ENCODE results near the gene BAD. TPM values are rescaled to one million over a fixed set of nuclear protein-coding genes. Genes with fewer than 3 reads are reported as not detected.

The BAD gene
- total and polyA plus RNA-seq, 4 donors: 16.0 to 39.5 (median 30.2) TPM

DNA sequence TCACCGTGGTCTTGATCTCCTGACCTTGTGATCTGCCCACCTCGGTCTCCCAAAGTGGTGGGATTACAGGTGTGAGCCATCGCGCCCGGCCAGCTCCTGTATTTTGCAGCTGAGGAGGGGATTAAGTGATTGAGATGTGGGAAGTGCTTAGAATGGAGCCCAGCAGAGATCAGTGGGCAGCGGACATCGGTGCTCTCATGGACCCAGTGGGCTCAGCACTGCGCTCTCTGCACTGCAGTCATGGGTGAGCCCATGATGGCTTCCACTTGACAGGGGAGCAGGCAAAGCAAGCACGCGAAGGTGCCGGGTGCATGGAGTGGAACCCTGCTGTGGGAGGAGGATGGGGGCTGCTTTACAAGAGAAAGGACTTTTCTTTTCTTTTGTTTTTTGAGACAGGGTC is 46.4 kb upstream of the BAD start (continued):
- TF ChIP-seq, protein P1, sequence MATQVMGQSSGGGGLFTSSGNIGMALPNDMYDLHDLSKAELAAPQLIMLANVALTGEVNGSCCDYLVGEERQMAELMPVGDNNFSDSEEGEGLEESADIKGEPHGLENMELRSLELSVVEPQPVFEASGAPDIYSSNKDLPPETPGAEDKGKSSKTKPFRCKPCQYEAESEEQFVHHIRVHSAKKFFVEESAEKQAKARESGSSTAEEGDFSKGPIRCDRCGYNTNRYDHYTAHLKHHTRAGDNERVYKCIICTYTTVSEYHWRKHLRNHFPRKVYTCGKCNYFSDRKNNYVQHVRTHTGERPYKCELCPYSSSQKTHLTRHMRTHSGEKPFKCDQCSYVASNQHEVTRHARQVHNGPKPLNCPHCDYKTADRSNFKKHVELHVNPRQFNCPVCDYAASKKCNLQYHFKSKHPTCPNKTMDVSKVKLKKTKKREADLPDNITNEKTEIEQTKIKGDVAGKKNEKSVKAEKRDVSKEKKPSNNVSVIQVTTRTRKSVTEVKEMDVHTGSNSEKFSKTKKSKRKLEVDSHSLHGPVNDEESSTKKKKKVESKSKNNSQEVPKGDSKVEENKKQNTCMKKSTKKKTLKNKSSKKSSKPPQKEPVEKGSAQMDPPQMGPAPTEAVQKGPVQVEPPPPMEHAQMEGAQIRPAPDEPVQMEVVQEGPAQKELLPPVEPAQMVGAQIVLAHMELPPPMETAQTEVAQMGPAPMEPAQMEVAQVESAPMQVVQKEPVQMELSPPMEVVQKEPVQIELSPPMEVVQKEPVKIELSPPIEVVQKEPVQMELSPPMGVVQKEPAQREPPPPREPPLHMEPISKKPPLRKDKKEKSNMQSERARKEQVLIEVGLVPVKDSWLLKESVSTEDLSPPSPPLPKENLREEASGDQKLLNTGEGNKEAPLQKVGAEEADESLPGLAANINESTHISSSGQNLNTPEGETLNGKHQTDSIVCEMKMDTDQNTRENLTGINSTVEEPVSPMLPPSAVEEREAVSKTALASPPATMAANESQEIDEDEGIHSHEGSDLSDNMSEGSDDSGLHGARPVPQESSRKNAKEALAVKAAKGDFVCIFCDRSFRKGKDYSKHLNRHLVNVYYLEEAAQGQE (IDR thresholded peaks at IDR 0.05): no peak
- TF ChIP-seq FOXA2 (IDR thresholded peaks at IDR 0.05): no peak
- TF ChIP-seq HNF4A (conservative IDR thresholded peaks at IDR 0.05): no peak
- TF ChIP-seq TAF1 (conservative IDR thresholded peaks at IDR 0.05): no peak
- TF ChIP-seq, protein P2, sequence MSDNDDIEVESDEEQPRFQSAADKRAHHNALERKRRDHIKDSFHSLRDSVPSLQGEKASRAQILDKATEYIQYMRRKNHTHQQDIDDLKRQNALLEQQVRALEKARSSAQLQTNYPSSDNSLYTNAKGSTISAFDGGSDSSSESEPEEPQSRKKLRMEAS (IDR thresholded peaks at IDR 0.05): no peak

DNA sequence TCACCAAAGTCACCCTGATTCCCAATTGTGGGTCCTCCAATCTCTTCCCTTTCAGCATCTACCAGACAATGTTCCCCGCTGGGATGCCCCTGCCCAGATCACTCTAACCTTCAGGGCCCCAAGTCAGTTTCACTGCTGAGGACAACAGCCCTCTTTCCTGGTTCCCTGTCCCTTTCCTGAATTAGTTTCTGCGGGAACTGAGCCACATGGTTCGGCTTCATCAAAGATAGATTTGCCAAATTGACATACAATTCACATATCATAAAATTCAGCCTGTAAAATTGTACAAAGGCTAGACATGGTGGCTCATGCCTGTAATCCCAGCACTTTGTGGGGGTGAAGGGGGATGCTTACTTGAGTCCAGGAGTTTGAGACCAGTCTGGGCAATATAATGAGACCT is 43.5 kb upstream of the BAD start:
- H3K9ac ChIP-seq (ENCODE audit: low read depth in 1 of 2, low read length in 2 of 2): no peak overlapping the region
- H3K36me3 ChIP-seq (ENCODE audit: control insufficient read depth in 4 of 4, insufficient read depth in 3 of 4, low read depth in 1 of 4, low read length in 3 of 4): no peaks in the 10 kb centered on the region
- no peaks in the 10 kb centered on the region for H3K9me3 ChIP-seq (ENCODE audit: control insufficient read depth in 4 of 4, low read length in 3 of 4)
- TF ChIP-seq JUND (IDR thresholded peaks at IDR 0.05): no peak
- no peak for TF ChIP-seq RAD21 (IDR thresholded peaks at IDR 0.05)
- TF ChIP-seq, protein P3, sequence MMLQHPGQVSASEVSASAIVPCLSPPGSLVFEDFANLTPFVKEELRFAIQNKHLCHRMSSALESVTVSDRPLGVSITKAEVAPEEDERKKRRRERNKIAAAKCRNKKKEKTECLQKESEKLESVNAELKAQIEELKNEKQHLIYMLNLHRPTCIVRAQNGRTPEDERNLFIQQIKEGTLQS (IDR thresholded peaks at IDR 0.05): no peak
- no peak for TF ChIP-seq FOXA2 (IDR thresholded peaks at IDR 0.05)
- no peak for TF ChIP-seq EGR1 (IDR thresholded peaks at IDR 0.05; ENCODE audit: low read depth in 2 of 2)
- TF ChIP-seq, protein P4, sequence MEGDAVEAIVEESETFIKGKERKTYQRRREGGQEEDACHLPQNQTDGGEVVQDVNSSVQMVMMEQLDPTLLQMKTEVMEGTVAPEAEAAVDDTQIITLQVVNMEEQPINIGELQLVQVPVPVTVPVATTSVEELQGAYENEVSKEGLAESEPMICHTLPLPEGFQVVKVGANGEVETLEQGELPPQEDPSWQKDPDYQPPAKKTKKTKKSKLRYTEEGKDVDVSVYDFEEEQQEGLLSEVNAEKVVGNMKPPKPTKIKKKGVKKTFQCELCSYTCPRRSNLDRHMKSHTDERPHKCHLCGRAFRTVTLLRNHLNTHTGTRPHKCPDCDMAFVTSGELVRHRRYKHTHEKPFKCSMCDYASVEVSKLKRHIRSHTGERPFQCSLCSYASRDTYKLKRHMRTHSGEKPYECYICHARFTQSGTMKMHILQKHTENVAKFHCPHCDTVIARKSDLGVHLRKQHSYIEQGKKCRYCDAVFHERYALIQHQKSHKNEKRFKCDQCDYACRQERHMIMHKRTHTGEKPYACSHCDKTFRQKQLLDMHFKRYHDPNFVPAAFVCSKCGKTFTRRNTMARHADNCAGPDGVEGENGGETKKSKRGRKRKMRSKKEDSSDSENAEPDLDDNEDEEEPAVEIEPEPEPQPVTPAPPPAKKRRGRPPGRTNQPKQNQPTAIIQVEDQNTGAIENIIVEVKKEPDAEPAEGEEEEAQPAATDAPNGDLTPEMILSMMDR (IDR thresholded peaks at IDR 0.05; ENCODE audit: low read depth, low read length, missing input control): no peak
- H3K4me1 ChIP-seq (ENCODE audit: control insufficient read depth in 4 of 4, insufficient read depth in 4 of 4, low read length in 3 of 4): peaks cover 0 to 4% (median 0%) of the 10 kb centered on the region in 4 donors
- no peak overlapping the region for H3K27ac ChIP-seq (ENCODE audit: low read depth in 1 of 2, low read length in 2 of 2)
- 83% methylated on average over 3 of the region's 3 CpGs for WGBS
- H3K27me3 ChIP-seq (ENCODE audit: control insufficient read depth in 4 of 4, insufficient read depth in 4 of 4, low read length in 3 of 4): no peaks in the 10 kb centered on the region
- no peak overlapping the region for H3K4me3 ChIP-seq (ENCODE audit: low read depth in 1 of 3, low read length in 3 of 3)
- no peak for DNase-seq (ENCODE audit: low spot score)

DNA sequence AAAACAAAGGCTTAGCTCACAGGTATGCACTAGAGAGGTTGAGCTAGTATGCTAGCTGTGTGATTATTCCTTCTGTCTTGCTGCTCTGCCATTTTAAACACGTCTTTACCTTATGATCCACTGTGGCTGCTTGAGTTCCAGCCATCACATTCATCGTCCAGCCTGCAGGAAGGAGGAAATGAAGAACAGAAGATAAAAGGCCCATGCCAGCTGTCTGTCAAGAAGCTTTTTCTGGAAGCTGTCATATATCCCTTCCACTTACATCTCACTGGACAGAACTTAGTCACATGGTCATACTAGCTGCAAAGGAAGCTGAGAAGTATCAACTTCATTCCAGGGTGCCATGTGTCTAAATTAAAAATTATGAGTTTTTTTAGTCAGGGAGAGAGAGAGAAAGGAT is 42.9 kb upstream of the BAD start:
- Histone ChIP-seq H3K4me3 (ENCODE audit: low read depth in 1 of 3, low read length in 3 of 3) (no peak overlapping the region), H3K27me3 (ENCODE audit: control insufficient read depth in 4 of 4, insufficient read depth in 4 of 4, low read length in 3 of 4) (no peaks in the 10 kb centered on the region), H3K9ac (ENCODE audit: low read depth in 1 of 2, low read length in 2 of 2) (no peak overlapping the region), H3K36me3 (ENCODE audit: control insufficient read depth in 4 of 4, insufficient read depth in 3 of 4, low read depth in 1 of 4, low read length in 3 of 4) (peaks cover 0 to under 1% (median 0%) of the 10 kb centered on the region in 4 donors), H3K27ac (ENCODE audit: low read depth in 1 of 2, low read length in 2 of 2) (no peak overlapping the region), H3K9me3 (ENCODE audit: control insufficient read depth in 4 of 4, low read length in 3 of 4) (no peaks in the 10 kb centered on the region), H3K4me1 (ENCODE audit: control insufficient read depth in 4 of 4, insufficient read depth in 4 of 4, low read length in 3 of 4) (peaks cover 0 to 4% (median 0%) of the 10 kb centered on the region in 4 donors)
- 88% methylated on average over 2 of the region's 2 CpGs for WGBS
- DNase-seq (ENCODE audit: low spot score): no peak
- no peak for TF ChIP-seq HNF4G (IDR thresholded peaks at IDR 0.05)
- no peak for TF ChIP-seq NR2F2 (IDR thresholded peaks at IDR 0.05)
- TF ChIP-seq EGR1 (IDR thresholded peaks at IDR 0.05; ENCODE audit: low read depth in 2 of 2): no peak
- TF ChIP-seq, protein P5, sequence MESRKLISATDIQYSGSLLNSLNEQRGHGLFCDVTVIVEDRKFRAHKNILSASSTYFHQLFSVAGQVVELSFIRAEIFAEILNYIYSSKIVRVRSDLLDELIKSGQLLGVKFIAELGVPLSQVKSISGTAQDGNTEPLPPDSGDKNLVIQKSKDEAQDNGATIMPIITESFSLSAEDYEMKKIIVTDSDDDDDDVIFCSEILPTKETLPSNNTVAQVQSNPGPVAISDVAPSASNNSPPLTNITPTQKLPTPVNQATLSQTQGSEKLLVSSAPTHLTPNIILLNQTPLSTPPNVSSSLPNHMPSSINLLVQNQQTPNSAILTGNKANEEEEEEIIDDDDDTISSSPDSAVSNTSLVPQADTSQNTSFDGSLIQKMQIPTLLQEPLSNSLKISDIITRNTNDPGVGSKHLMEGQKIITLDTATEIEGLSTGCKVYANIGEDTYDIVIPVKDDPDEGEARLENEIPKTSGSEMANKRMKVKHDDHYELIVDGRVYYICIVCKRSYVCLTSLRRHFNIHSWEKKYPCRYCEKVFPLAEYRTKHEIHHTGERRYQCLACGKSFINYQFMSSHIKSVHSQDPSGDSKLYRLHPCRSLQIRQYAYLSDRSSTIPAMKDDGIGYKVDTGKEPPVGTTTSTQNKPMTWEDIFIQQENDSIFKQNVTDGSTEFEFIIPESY (IDR thresholded peaks at IDR 0.05): no peak
- TF ChIP-seq RXRA (IDR thresholded peaks at IDR 0.05): no peak
- no peak for TF ChIP-seq GABPA (IDR thresholded peaks at IDR 0.05 in 1 of 2, conservative IDR thresholded peaks at IDR 0.05 in 1 of 2)
- TF ChIP-seq, protein P1 (IDR thresholded peaks at IDR 0.05): no peak
- TF ChIP-seq TAF1 (conservative IDR thresholded peaks at IDR 0.05): no peak
- no peak for TF ChIP-seq RAD21 (IDR thresholded peaks at IDR 0.05)
- no peak for TF ChIP-seq JUND (IDR thresholded peaks at IDR 0.05)
- no peak for TF ChIP-seq YY1 (IDR thresholded peaks at IDR 0.05)
- TF ChIP-seq, protein P4 (IDR thresholded peaks at IDR 0.05; ENCODE audit: low read depth, low read length, missing input control): no peak
